Transverse colon (tissue), 3 donors: ENCODE measurements around the gene AS3MT.

Experiments
- CTCF ChIP-seq, 5 experiments: fragments of 200-600 bp in 3 of 5; fragments of 450-650 bp in 2 of 5; sonication (generic) in 3 of 5; IDR thresholded peaks; 1 replicate in 2 of 5; 2 replicates in 3 of 5; pipeline ENCODE4 v1.5.1; 2016 to 2017; ENCODE audit warnings: antibody characterized with exemption in 5 of 5, inconsistent platforms in 3 of 5, mild to moderate bottlenecking in 2 of 5, moderate library complexity in 1 of 5
- POLR2A ChIP-seq: fragments of 450-650 bp; IDR thresholded peaks from one replicate; pipeline ENCODE4 v1.6.1; 2016; ENCODE audit warnings: antibody characterized with exemption, mild to moderate bottlenecking, moderate library complexity

GRCh38 chr10:102919246-102919959, 50.1 kb downstream of the AS3MT start:
- no peak for TF ChIP-seq POLR2A
- no peak for TF ChIP-seq CTCF (IDR thresholded peaks at IDR 0.05)
